HFFc6 (cell line): ENCODE measurements around the gene SLC6A18. TPM values are rescaled to one million over a fixed set of nuclear protein-coding genes. Genes with fewer than 3 reads are reported as not detected.

Experiments
- DNase-seq: peaks from one replicate; pipeline ENCODE4 v3.0.0-alpha.2; 2018
- H3K27ac Mint-ChIP-seq: 2 replicates; pipeline ENCODE4 v1.8.0; 2020; ENCODE audit warnings: mild to moderate bottlenecking, mixed read lengths
- H3K27me3 Mint-ChIP-seq: 2 replicates; pipeline ENCODE4 v1.8.0; 2021; ENCODE audit warnings: mild to moderate bottlenecking, moderate library complexity, mixed read lengths; ENCODE audit not compliant: insufficient read depth
- H3K36me3 Mint-ChIP-seq: 2 replicates; pipeline ENCODE4 v1.8.0; 2021; ENCODE audit warnings: low read depth, mixed read lengths
- H3K4me1 Mint-ChIP-seq: 2 replicates; pipeline ENCODE4 v1.8.0; 2020; ENCODE audit warnings: low read depth, mixed read lengths
- H3K4me3 Mint-ChIP-seq: 2 replicates; pipeline ENCODE4 v1.8.0; 2020; ENCODE audit warnings: mild to moderate bottlenecking, moderate library complexity, mixed read lengths
- H3K9me3 Mint-ChIP-seq: 2 replicates; pipeline ENCODE4 v1.8.0; 2020; ENCODE audit warnings: mild to moderate bottlenecking, mixed read lengths
- CTCF ChIP-seq: fragments of 200-600 bp; sonication (generic); IDR thresholded peaks from 2 replicates; pipeline ENCODE4 v1.5.0; 2021; ENCODE audit warnings: antibody characterized with exemption, mild to moderate bottlenecking
- total RNA-seq, 6 experiments: library from RNA; stranded (reverse); fragmentation: NEBNext Ultra II Directional; extraction: Animal tissue kit (Norgen Biotek cat#: 25700); gene quantifications; 2 replicates in 1 of 6; 3 replicates in 5 of 6; pipeline ENCODE4 v1.2.3, GENCODE V29; 2021

Gene SLC6A18
- total RNA-seq, 6 experiments from 2014 or later, result not detected

GRCh38 chr5:1194378-1194777, 30.8 kb upstream of the SLC6A18 start:
- no peaks in the 10 kb centered on the region for H3K4me1 Mint-ChIP-seq
- no peak overlapping the region for H3K27ac Mint-ChIP-seq
- no peak overlapping the region for H3K4me3 Mint-ChIP-seq
- peaks cover 11% of the 10 kb centered on the region for H3K27me3 Mint-ChIP-seq
- no peaks in the 10 kb centered on the region for H3K9me3 Mint-ChIP-seq
- no peak for DNase-seq
- no peaks in the 10 kb centered on the region for H3K36me3 Mint-ChIP-seq
- no peak for TF ChIP-seq CTCF

GRCh38 chr5:1195439-1195838, 29.7 kb upstream of the SLC6A18 start:
- Mint-ChIP-seq H3K9me3 (no peaks in the 10 kb centered on the region), H3K27me3 (peaks cover 6% of the 10 kb centered on the region), H3K4me1 (no peaks in the 10 kb centered on the region), H3K27ac (no peak overlapping the region), H3K4me3 (no peak overlapping the region), H3K36me3 (no peaks in the 10 kb centered on the region)
- TF ChIP-seq CTCF, result no peak
- no peak for DNase-seq

GRCh38 chr5:1195916-1196315, 29.3 kb upstream of the SLC6A18 start:
- no peak overlapping the region for H3K27ac Mint-ChIP-seq
- no peaks in the 10 kb centered on the region for H3K9me3 Mint-ChIP-seq
- no peaks in the 10 kb centered on the region for H3K36me3 Mint-ChIP-seq
- H3K4me3 Mint-ChIP-seq, result no peak overlapping the region
- H3K27me3 Mint-ChIP-seq, result peaks cover 2% of the 10 kb centered on the region
- no peak for DNase-seq
- H3K4me1 Mint-ChIP-seq, result no peaks in the 10 kb centered on the region
- no peak for TF ChIP-seq CTCF

- no peaks in the 10 kb centered on the region for H3K36me3 Mint-ChIP-seq
- H3K4me1 Mint-ChIP-seq, result no peaks in the 10 kb centered on the region
- DNase-seq, result no peak
- no peak overlapping the region for H3K4me3 Mint-ChIP-seq
- no peaks in the 10 kb centered on the region for H3K27me3 Mint-ChIP-seq
- no peaks in the 10 kb centered on the region for H3K9me3 Mint-ChIP-seq
- no peak overlapping the region for H3K27ac Mint-ChIP-seq
- no peak for TF ChIP-seq CTCF
Observed at GRCh38 chr5:1196562-1196961, 28.6 kb upstream of the SLC6A18 start.

GRCh38 chr5:1197876-1198666, 27.1 kb upstream of the SLC6A18 start:
- H3K4me3 Mint-ChIP-seq, result no peak overlapping the region
- no peaks in the 10 kb centered on the region for H3K9me3 Mint-ChIP-seq
- TF ChIP-seq CTCF, result no peak
- no peaks in the 10 kb centered on the region for H3K4me1 Mint-ChIP-seq
- no peaks in the 10 kb centered on the region for H3K27me3 Mint-ChIP-seq
- H3K36me3 Mint-ChIP-seq, result no peaks in the 10 kb centered on the region
- H3K27ac Mint-ChIP-seq, result no peak overlapping the region
- DNase-seq, result no peak
